IPS DF 4.7 (cell line): ENCODE measurements around the gene TAF4B.
A peak's percentile ranks its signal among the peaks of the same experiment; 100 is the strongest.
"Not testable (repeated sequence)": the region's sequence is repeated elsewhere in the genome, so short reads cannot be mapped to it uniquely, and the experiment has no call there.

ENCODE experiments used
- DNase-seq: peaks from one replicate; pipeline ENCODE4 v3.0.0-alpha.2; 2013; ENCODE audit warnings: low spot score; ENCODE audit errors: extremely low read depth

Gene TAF4B

GRCh38 chr18:26381555-26381954 lies 155.3 kb downstream of the TAF4B start:
- not testable (repeated sequence) for DNase-seq

- DNase-seq = peak; percentile 36
Measured at GRCh38 chr18:26383454-26384270, 157.4 kb downstream of the TAF4B start.

DNA sequence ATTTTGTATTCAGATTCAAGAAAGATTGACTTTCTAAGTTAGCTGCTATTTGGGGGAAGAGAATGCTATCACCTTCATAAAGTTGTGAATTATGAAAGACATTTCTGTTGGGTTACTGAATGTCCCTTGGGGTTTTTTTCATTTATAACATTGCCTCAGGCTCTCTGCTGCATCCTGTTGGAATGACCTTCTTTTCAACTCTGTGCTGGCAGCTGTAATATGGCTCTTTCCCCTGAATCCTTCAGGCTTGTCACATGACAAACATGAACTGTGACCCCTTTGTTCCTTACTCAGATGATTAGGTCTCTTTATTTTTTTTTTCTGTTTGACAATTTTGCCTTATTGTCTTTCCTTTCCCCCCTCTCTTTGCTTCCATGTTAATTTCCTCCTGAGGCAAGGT lies 159.8 kb downstream of the TAF4B start:
- DNase-seq = no peak

DNA sequence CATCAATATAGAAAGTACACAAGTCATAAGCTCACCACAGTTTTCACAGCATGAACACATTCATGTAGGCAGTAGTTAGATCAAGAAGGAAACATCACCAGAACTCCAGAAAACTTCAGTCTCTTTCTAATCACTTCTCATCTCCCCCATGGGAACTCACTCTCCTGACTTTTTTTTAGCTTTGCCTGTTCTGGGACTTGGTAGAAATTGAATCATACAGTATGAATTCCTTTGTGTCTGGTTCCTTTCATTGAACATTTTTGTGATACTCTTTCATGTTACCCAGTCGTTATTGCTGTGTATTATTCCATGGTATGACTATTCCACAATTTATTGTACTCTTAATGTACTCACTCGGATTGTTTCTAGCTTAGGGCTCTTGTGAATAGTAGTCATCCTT lies 160.2 kb downstream of the TAF4B start:
- no peak for DNase-seq

GRCh38 chr18:26394047-26394654 lies 167.9 kb downstream of the TAF4B start:
- DNase-seq = no peak

- DNase-seq = no peak
Measured at GRCh38 chr18:26397019-26397418, 170.8 kb downstream of the TAF4B start.

GRCh38 chr18:26403491-26403890 lies 177.2 kb downstream of the TAF4B start:
- DNase-seq = no peak

DNA sequence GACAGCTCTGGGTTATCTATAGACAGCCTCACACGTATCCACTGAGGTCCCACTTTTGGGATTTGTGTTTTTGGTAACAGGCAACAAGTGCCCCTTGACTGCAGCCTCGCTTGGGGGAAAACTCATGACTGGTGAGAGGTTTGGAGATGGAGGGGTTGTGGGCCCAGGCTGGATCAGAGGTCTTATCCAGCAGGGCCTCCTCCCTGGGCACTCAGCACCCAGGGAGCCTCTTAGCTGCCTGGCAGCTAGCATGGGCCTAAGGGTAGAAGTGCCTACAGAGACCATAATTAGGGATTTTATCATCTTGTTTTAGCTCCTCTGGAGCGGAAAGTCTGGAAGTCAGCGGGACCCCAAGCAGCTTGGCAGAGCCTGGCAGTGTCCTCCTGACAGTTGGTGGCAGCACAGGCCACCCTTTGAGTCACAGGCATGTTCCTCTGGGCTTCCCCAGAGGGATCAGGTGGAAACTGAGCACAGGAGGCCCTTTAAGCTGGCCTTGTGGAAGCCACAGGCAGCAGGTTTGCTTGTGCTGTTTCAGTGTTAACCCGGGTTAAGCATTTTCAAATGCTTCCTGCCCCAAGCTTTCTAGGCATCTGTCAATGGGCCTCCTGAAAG lies 179.1 kb downstream of the TAF4B start:
- no peak for DNase-seq

- DNase-seq = no peak
Measured at GRCh38 chr18:26406324-26406723, 180.1 kb downstream of the TAF4B start.

- DNase-seq = no peak
Measured at GRCh38 chr18:26406854-26407517, 180.7 kb downstream of the TAF4B start.

GRCh38 chr18:26407736-26408601 lies 181.7 kb downstream of the TAF4B start:
- DNase-seq = no peak

DNA sequence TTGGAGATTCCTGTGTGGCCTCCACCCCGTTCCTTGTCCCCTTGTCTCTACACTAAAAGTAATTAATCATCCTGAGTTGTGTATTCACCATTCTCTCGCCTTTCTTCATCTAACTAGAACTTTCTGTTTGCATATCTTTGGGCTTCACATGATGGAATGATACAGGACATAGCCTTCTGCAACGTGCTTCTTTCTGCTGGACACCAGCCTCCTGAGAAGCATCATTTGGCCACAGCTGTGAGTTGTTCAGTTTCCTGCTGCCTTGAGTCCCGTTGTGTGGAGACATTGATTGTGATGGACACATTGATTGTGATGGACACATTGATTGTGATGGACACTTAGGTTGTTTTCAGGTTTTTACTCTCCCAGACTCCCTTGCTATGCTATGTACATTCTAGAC lies 182.8 kb downstream of the TAF4B start:
- no peak for DNase-seq

DNA sequence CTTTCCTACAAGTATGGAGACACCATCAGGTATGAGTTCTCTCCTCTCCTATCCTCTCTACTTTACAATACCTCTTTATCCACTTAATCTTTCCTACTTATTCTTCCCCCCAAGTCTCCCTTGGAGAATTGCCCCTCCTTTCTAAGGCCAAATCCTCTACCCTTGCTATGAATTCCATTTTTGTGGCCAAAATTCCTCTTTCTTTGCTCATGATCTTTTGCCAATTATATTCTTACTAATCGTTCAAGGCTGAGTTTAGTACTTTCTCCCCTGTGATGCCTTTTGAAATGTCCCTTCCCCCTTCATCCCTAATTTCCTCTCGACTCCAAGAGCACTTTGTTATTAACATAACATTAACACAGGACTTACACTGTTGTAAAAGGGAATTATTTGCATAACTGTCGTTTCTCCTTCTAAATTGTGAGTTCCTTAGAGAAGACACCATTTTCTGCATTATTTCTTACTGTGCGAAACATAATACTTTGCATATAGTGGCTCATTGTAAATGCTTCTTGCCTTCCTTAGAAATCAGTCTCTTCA lies 188.7 kb downstream of the TAF4B start:
- DNase-seq = peak; percentile 33

DNA sequence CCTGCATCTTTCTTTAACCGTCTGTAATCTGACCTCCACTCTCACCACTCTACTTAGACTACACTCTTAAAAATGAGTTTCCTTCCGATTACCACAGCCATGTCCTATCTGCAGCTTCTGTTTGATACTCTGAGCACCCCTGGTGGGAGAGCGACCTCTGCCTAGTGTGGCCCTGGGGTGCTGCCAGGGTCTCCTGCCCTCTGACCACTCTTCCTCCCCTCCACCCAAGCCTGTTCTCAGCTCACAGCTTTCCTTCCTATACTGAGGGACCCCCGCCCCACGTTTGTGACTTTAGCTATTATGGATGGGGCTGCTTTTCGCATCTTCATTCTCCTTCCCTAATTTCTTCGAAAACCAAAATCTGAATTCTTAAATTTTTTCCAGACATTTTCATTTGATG lies 189.4 kb downstream of the TAF4B start:
- DNase-seq = no peak

GRCh38 chr18:26416652-26417150 lies 190.5 kb downstream of the TAF4B start:
- DNase-seq = no peak

DNA sequence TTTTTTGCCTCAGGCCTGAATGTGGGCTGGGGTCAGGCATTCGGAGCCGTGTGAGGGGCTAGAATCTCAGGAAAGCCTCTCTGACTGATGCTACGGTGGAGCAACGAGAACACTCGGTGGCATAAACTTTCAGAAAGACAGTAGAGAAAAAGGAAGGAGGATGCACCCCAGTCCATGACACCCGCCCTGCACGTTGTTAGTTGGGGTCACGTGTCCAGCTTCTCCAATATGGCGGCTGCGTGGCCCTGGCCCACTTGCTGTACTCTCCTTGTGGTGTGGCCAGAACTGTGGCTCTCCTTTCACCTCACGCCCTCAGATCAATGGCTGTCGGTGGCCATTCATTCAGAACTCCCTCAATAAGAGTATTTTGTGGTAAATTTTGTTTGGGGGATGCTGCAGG lies 190.9 kb downstream of the TAF4B start:
- no peak for DNase-seq

- DNase-seq = no peak
Measured at GRCh38 chr18:26418225-26418624, 192.0 kb downstream of the TAF4B start.

DNA sequence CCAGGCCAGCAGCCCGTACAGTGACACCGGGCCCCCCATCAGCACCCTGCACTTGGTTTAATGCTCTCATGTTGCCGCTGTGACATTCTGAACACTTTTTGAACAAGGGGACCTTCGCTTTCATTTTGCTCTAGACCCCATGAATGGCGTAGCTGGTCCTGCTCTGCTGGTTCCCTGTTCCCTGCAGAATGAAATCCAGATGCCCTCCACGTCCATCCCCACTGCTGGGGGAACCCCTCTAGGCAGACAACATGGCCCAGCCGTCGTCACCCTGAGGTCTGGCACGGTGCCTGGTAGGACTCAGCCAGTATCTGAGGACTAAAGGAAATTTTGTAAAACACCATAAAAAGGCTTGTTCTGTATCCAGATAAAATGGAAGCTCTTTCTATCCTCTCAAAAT lies 193.5 kb downstream of the TAF4B start:
- no peak for DNase-seq

GRCh38 chr18:26421503-26421902 lies 195.3 kb downstream of the TAF4B start:
- DNase-seq = no peak

DNA sequence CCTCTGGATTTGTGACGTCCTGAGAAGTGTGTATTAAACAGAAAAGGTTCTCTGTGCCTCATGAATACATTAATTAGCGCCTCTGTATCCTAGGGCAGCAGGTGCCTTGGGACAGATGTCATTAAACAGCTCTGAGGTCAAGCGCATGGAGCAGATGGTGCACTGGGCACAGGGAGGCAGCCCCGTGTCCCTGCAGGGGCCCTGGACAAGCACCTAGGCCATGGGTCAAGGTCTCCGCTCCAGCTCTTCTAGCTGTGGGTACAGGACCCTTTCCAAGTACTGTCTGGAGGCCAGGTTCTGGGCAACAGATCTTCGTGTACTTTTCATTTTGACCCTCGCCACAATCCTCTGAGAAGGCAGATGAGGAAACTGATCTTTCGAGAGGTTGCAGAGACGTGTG lies 195.7 kb downstream of the TAF4B start:
- DNase-seq = no peak
